Superior temporal gyrus (tissue), 1 donor: ENCODE measurements around the gene EIPR1.
"Not testable (repeated sequence)": the region's sequence is repeated elsewhere in the genome, so short reads cannot be mapped to it uniquely, and the experiment has no call there.

Source experiments
- DNase-seq: peaks from one replicate; pipeline ENCODE4 v3.0.0-alpha.2; 2016; ENCODE audit errors: extremely low spot score

EIPR1 gene

GRCh38 chr2:3357926-3358325, 19.7 kb downstream of the EIPR1 start:
- no peak for DNase-seq

- DNase-seq: not testable (repeated sequence)
These were observed 20.2 kb downstream of the EIPR1 start for GRCh38 chr2:3357446-3357845.

GRCh38 chr2:3356799-3357198, 20.8 kb downstream of the EIPR1 start:
- DNase-seq: no peak

- no peak for DNase-seq
These were observed 21.6 kb downstream of the EIPR1 start for GRCh38 chr2:3355951-3356569.

GRCh38 chr2:3354986-3355385, 22.6 kb downstream of the EIPR1 start:
- DNase-seq: no peak

GRCh38 chr2:3349211-3349693, 28.4 kb downstream of the EIPR1 start:
- peak; percentile 55 for DNase-seq

- peak; percentile 46 for DNase-seq
These were observed 28.9 kb downstream of the EIPR1 start for GRCh38 chr2:3348767-3349166.

GRCh38 chr2:3345621-3346020, 32.0 kb downstream of the EIPR1 start:
- DNase-seq: no peak

- DNase-seq: peak; percentile 20
These were observed 32.7 kb downstream of the EIPR1 start for GRCh38 chr2:3344897-3345296.

GRCh38 chr2:3343012-3343411, 34.6 kb downstream of the EIPR1 start:
- no peak for DNase-seq

GRCh38 chr2:3342324-3342723, 35.3 kb downstream of the EIPR1 start:
- no peak for DNase-seq

GRCh38 chr2:3341336-3341735, 36.3 kb downstream of the EIPR1 start:
- no peak for DNase-seq

- no peak for DNase-seq
These were observed 37.5 kb downstream of the EIPR1 start for GRCh38 chr2:3340144-3340543.

- no peak for DNase-seq
These were observed 39.3 kb downstream of the EIPR1 start for GRCh38 chr2:3338340-3338739.

GRCh38 chr2:3336844-3337243, 40.8 kb downstream of the EIPR1 start:
- DNase-seq: no peak

- DNase-seq: no peak
These were observed 42.9 kb downstream of the EIPR1 start for GRCh38 chr2:3334392-3335345.

- DNase-seq: no peak
These were observed 45.5 kb downstream of the EIPR1 start for GRCh38 chr2:3332133-3332532.

- no peak for DNase-seq
These were observed 48.1 kb downstream of the EIPR1 start for GRCh38 chr2:3329491-3329890.

- no peak for DNase-seq
These were observed 50.7 kb downstream of the EIPR1 start for GRCh38 chr2:3326871-3327270.

- no peak for DNase-seq
These were observed 51.5 kb downstream of the EIPR1 start for GRCh38 chr2:3326182-3326537.

GRCh38 chr2:3325458-3326181, 52.0 kb downstream of the EIPR1 start:
- no peak for DNase-seq
